Thyroid gland (tissue), 4 donors: ENCODE results near the gene TYROBP. TPM values are rescaled to one million over a fixed set of nuclear protein-coding genes. Genes with fewer than 3 reads are reported as not detected.

ENCODE experiments used
- DNase-seq, 2 donors: peaks; one replicate each; pipeline ENCODE4 v3.0.0-alpha.2; 2019
- H3K27ac ChIP-seq, 3 donors: fragments of 200-600 bp; sonication (generic); 1 replicate in 2 of 3; 2 replicates in 1 of 3; pipeline ENCODE4 v1.5.1; 2016 to 2019; ENCODE audit warnings: mild to moderate bottlenecking in 1 of 3, moderate library complexity in 1 of 3
- H3K27me3 ChIP-seq: fragments of 200-600 bp; sonication (generic); one replicate; pipeline ENCODE4 v1.5.1; 2019
- H3K36me3 ChIP-seq, 2 donors: fragments of 200-600 bp; sonication (generic); one replicate each; pipeline ENCODE4 v1.5.1; 2016 to 2019
- H3K4me1 ChIP-seq, 2 donors: fragments of 200-600 bp; sonication (generic); one replicate each; pipeline ENCODE4 v1.5.1; 2017 to 2019
- H3K4me3 ChIP-seq, 3 donors: fragments of 200-600 bp; sonication (generic); replicated peaks in 1 of 3; 1 replicate in 2 of 3; 2 replicates in 1 of 3; pipeline ENCODE4 v1.5.1; 2016; ENCODE audit warnings: mild to moderate bottlenecking in 1 of 3
- H3K9me3 ChIP-seq: fragments of 200-600 bp; sonication (generic); one replicate; pipeline ENCODE4 v1.5.1; 2017
- CTCF ChIP-seq, 6 experiments: fragments of 200-600 bp in 3 of 6; fragments of 450-650 bp in 3 of 6; sonication (generic) in 3 of 6; IDR thresholded peaks; one replicate each; pipeline ENCODE4 v1.5.1; 2016 to 2019; ENCODE audit warnings: antibody characterized with exemption in 6 of 6, mild to moderate bottlenecking in 2 of 6, inconsistent platforms in 1 of 6, moderate library complexity in 1 of 6
- POLR2A ChIP-seq, 2 donors: fragments of 450-650 bp; IDR thresholded peaks; one replicate each; pipeline ENCODE4 v1.6.1; 2017; ENCODE audit warnings: antibody characterized with exemption in 2 of 2, mild to moderate bottlenecking in 2 of 2, moderate library complexity in 1 of 2
- WGBS, 2 donors: methylation state at CpG; one replicate each; pipeline ENCODE4 v1.1.5; 2017; 5-methylcytosine and 5-hydroxymethylcytosine counted together
- intact Hi-C: fragments of 100-400 bp; cut with DNase I; formaldehyde crosslinking; loops from one replicate; pipeline ENCODE4 v1.15.1; 2023
- total RNA-seq, 4 donors: library from RNA; depleted of rRNA; stranded (reverse); fragments of >200 nt; gene quantifications; one replicate each; pipeline ENCODE4 v1.2.3, GENCODE V29; 2016

The TYROBP gene
- total RNA-seq, 4 donors from 2014 or later, result 10.1 to 80.4 (median 27.5) TPM

- Histone ChIP-seq H3K27ac (peak overlapping the region in 2 of 3 donors; percentile 56 to 70), H3K9me3 (no peaks in the 10 kb centered on the region), H3K4me3 (no peak overlapping the region), H3K4me1 (peaks cover 0 to 26% of the 10 kb centered on the region in 2 donors), H3K36me3 (no peaks in the 10 kb centered on the region), H3K27me3 (no peaks in the 10 kb centered on the region)
- intact Hi-C loops, result no loop called here
- WGBS, 2 donors, result 59 to 68% methylated on average over 7 to 12 of the region's 12 CpGs
- no peak for TF ChIP-seq POLR2A (IDR thresholded peaks at IDR 0.05)
- no peak for TF ChIP-seq CTCF (IDR thresholded peaks at IDR 0.05)
- no peak for DNase-seq
Measured at GRCh38 chr19:35907377-35907745, 734 bp downstream of the TYROBP start.

GRCh38 chr19:35905178-35905727 is 2.8 kb downstream of the TYROBP start:
- TF ChIP-seq CTCF (IDR thresholded peaks at IDR 0.05) (no peak), POLR2A (IDR thresholded peaks at IDR 0.05) (no peak)
- Histone ChIP-seq H3K27me3 (no peaks in the 10 kb centered on the region), H3K36me3 (no peaks in the 10 kb centered on the region), H3K4me3 (no peak overlapping the region), H3K27ac (peak overlapping the region in 1 of 3 donors; percentile 70), H3K4me1 (peaks cover 0 to 21% of the 10 kb centered on the region in 2 donors), H3K9me3 (no peaks in the 10 kb centered on the region)
- WGBS, 2 donors, result 81 to 82% methylated on average over 6 of the region's 6 CpGs
- intact Hi-C loops, result no loop called here
- DNase-seq, result no peak

GRCh38 chr19:35904311-35905068 is 3.6 kb downstream of the TYROBP start:
- intact Hi-C loops, result no loop called here
- Histone ChIP-seq H3K9me3 (no peaks in the 10 kb centered on the region), H3K27ac (no peak overlapping the region), H3K27me3 (no peaks in the 10 kb centered on the region), H3K4me1 (peaks cover 0 to 21% of the 10 kb centered on the region in 2 donors), H3K4me3 (no peak overlapping the region), H3K36me3 (no peaks in the 10 kb centered on the region)
- WGBS, 2 donors, result 89% methylated on average over 9 to 10 of the region's 10 CpGs
- TF ChIP-seq POLR2A (IDR thresholded peaks at IDR 0.05) (no peak), CTCF (IDR thresholded peaks at IDR 0.05) (no peak)
- no peak for DNase-seq

GRCh38 chr19:35903550-35904179 is 4.4 kb downstream of the TYROBP start:
- 1 to 2% methylated on average over 11 to 22 of the region's 24 CpGs for WGBS, 2 donors
- Histone ChIP-seq H3K36me3 (no peaks in the 10 kb centered on the region), H3K9me3 (no peaks in the 10 kb centered on the region), H3K27me3 (no peaks in the 10 kb centered on the region), H3K4me1 (peaks cover 0 to 21% of the 10 kb centered on the region in 2 donors), H3K27ac (peak overlapping the region in 2 of 3 donors; percentile 30 to 39), H3K4me3 (no peak overlapping the region)
- intact Hi-C loops, result no loop called here
- DNase-seq, result peak; percentile 80 to 81
- no peak for TF ChIP-seq CTCF (IDR thresholded peaks at IDR 0.05)
- peak in 1 of 2 donors; percentile 19 for TF ChIP-seq POLR2A (IDR thresholded peaks at IDR 0.05)
